ENCODE results near the gene MELTF. TPM values are rescaled to one million over a fixed set of nuclear protein-coding genes. Genes with fewer than 3 reads are reported as not detected.

MELTF gene
- 15.3 and 19.4 TPM in 2 replicates for total RNA-seq

DNA sequence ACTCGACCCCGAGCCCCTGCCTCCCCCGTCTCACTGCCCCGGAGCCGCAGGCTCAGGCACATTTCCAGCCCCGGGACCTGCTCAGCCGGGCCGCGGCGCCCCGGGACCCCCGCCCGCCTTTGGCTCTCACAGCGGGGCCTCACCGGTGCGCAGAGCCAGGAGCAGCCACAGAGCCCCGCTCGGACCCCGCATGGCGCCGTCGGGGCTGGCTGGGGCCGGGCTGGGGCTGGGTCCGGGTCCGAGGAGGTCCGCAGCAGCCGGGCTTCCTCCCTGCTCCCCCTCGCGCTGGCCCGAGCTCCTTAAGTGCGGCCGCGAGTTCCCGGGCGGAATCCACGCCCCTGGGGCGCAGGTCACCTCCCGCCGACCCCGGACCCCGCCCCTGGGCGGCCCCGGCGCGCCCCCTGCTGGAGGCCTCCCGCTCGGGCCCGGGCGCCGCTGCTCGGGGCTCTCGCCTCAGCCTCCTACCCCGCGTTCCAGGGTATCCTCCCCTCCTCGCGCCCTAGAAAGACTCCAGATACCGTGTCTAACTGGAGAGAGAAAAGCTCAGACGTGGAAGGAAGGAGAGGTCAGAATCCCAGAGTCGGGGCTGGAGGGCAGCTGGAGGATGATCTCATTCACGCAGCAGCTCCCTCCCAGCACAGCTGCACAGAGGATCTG lies at the start of gene MELTF:
MELTF (minus strand) TSS at position 307 of the 657 bp plus-strand sequence; CDS start at position 192, 115 bp downstream.

GRCh38 chr3:196968233-196969133 lies 61.1 kb downstream of the MELTF start, which contains the start of gene PIGZ:
Gene PIGZ, minus strand, starts transcription at chr3:196968833. Its CDS starts 16,802 bp downstream, at chr3:196952031.

Other genes starting within 250 kb of the MELTF start
- gene SENP5, start 161.9 kb downstream of the MELTF start, total RNA-seq = 18.4 and 18.9 TPM in 2 replicates
- 26.4 and 28.3 TPM in 2 replicates for gene NCBP2, start 87.3 kb downstream of the MELTF start, total RNA-seq
- 0.98 and 6.6 TPM in 2 replicates for gene PIGZ, start 61.0 kb downstream of the MELTF start, total RNA-seq

Measured in mesangial cell (primary cell).